Measurements from ENCODE around the gene RAD51B. TPM values are rescaled to one million over a fixed set of nuclear protein-coding genes. Genes with fewer than 3 reads are reported as not detected.

RAD51B gene
- total RNA-seq, 1 donor from 2014 or later = 16.7 TPM

DNA sequence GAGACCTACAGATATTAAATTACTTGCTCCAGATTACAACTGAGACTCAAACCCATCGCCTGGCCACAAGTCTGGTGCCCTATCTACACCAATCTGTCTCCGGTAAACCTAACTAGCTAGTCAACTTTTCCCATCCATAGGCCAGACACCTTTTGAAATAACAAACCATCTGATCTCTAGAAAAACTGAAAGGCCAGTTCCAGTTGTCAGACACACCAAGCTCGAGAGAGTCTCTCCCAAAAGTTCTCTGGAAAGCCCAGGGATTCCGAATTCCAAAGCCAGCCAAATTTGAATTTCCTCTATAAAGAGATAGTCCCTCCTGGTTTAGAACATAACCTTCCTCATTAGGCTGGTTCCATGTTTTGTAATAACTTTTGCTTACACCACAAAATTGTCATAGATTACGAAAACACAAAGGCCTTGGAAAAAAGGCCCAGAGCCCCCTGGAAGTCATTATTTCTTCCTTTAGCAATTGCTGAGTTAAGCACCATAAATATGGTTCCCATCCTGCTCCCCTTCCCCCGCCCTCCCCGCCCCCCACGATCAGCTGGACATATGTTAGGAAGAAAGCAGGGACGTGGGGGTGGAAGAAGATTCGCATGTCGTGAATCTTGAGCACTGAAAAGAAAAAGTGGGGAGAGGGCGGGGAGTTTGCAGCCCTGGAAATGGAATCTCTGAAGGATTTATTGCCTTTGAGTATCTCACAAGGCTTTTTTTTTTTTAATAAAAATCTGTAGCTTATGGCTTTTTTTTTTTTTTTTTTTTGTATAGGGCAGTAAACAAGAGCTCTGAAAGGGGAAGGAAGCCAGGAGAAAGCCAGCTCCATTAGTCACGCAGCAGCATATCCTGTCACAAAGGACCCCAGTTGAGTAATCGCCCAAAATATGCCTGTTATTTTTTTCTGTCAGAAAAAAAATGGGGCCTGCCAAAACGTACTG is 862.9 kb downstream of the RAD51B start:
- TF ChIP-seq, protein P1, sequence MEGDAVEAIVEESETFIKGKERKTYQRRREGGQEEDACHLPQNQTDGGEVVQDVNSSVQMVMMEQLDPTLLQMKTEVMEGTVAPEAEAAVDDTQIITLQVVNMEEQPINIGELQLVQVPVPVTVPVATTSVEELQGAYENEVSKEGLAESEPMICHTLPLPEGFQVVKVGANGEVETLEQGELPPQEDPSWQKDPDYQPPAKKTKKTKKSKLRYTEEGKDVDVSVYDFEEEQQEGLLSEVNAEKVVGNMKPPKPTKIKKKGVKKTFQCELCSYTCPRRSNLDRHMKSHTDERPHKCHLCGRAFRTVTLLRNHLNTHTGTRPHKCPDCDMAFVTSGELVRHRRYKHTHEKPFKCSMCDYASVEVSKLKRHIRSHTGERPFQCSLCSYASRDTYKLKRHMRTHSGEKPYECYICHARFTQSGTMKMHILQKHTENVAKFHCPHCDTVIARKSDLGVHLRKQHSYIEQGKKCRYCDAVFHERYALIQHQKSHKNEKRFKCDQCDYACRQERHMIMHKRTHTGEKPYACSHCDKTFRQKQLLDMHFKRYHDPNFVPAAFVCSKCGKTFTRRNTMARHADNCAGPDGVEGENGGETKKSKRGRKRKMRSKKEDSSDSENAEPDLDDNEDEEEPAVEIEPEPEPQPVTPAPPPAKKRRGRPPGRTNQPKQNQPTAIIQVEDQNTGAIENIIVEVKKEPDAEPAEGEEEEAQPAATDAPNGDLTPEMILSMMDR (conservative IDR thresholded peaks at IDR 0.05) = no peak
- Mint-ChIP-seq H3K36me3 (ENCODE audit: low read depth) (peaks cover 3% of the 10 kb centered on the region), H3K9me3 (peaks cover 2% of the 10 kb centered on the region), H3K27ac (ENCODE audit: unreplicated experiment) (peak overlapping the region; percentile 96), H3K27me3 (ENCODE audit: low read depth) (no peaks in the 10 kb centered on the region), H3K4me1 (peaks cover 68% of the 10 kb centered on the region), H3K4me3 (peak overlapping the region; percentile 58)
- no peak for DNase-seq (ENCODE audit: low read depth, low spot score)

DNA sequence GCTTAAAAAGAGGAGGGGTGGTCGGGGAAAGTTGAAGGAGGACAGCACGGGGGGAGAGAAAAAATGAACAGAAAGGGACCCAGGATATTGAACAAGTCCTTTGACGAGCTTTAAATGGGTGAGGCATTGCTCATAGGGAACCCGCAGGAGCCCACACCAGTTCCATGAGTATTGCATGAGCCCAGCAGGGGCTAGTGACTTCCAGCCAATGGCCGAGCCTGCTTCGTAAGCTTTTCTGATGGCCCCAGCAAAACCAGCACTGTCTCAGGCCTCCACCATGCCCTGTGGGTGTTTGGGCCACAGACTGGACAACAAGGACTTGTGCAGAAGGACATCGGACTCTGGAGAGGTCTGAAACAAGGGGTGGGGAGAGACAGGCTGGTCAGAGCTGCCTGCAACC is 863.7 kb downstream of the RAD51B start:
- Mint-ChIP-seq H3K27ac (ENCODE audit: unreplicated experiment) (peak overlapping the region; percentile 96), H3K36me3 (ENCODE audit: low read depth) (peaks cover 5% of the 10 kb centered on the region), H3K4me3 (peak overlapping the region; percentile 58), H3K4me1 (peaks cover 74% of the 10 kb centered on the region), H3K9me3 (peaks cover 2% of the 10 kb centered on the region), H3K27me3 (ENCODE audit: low read depth) (no peaks in the 10 kb centered on the region)
- TF ChIP-seq, protein P1 (conservative IDR thresholded peaks at IDR 0.05) = no peak
- no peak for DNase-seq (ENCODE audit: low read depth, low spot score)

DNA sequence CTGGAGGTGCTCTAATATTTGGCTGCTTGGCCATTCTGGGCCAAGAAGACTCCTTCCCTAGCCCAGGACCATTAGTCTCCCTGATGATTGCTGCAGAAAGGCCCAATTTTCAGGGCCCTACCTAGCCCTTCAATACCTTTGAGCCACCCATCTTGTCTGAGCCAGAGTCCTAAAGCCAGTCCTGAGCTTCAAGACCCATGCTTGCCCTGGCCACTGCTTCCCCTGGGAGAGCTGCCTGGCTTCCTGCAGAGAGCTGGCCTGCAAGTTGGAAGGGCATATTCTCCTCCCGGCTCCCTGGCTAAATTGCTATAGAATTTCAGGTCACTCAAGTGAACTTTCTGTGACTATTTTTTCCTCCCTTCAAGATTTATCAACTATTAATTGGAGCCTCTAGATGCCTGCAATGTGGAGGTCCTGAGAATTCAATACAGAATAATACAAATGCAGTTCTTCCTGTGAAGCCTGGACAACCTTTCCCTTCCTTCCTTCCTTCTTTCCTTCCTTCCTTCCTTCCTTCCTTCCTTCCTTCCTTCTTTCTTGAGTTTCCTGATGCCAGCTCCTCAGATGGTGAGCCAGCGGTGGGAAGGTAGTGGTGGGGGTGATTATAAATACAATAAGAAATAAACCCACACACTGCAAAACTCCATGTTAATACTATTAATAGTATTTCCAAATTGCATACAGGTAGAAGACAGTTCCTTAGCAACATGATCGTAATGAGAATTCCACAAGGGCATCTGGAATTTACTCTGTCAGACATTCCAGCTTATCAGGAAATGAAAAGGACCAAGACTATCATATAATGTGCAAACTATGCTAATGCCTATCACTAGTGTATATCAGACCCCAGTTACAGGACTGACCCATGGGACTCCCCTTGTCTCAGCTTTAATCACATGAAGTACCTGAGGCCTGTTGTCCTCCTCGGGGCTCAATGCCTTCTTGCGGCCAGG is 865.2 kb downstream of the RAD51B start:
- H3K4me3 Mint-ChIP-seq = no peak overlapping the region
- TF ChIP-seq, protein P1 (conservative IDR thresholded peaks at IDR 0.05) = no peak
- peak overlapping the region; percentile 21 for H3K27ac Mint-ChIP-seq (ENCODE audit: unreplicated experiment)
- H3K27me3 Mint-ChIP-seq (ENCODE audit: low read depth) = no peaks in the 10 kb centered on the region
- peaks cover under 1% of the 10 kb centered on the region for H3K9me3 Mint-ChIP-seq
- no peak for DNase-seq (ENCODE audit: low read depth, low spot score)
- H3K4me1 Mint-ChIP-seq = peaks cover 84% of the 10 kb centered on the region
- H3K36me3 Mint-ChIP-seq (ENCODE audit: low read depth) = peaks cover 5% of the 10 kb centered on the region

DNA sequence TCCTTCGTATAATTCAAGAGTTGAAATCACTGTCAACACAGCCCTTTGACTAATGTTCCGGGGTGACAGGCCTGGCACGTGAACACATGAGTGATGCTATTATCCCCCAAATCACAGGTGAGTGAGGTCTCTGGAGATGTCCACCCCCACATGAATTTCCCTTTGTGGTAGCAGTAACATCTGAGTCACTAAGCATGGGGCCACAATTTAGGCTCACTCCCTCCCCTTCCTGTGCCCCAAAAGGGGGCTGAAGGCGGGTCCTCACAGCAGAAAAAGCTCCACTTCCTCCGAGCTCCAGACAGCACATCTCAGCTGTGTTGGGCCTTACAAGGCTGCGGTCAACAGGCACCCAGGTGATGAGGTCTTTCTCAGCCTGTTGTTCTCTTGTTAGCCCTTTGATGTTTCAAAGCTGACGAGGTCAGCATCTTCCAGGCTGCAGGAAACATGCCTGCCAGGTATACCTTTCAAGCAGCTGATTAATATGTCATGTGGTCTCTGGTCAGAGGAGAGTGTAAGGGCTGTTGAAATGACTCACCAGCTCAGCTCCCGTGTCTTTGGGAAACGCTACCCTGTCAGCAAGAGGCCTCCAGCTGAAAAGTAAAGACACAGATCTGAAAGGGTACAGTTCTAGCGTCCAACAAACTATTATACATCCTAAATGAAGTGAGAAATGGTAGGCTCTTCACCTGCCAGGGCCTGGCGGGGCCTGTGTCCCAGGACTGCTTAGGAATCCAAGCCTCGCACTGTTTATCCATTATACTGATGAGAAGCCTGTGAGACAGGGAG is 866.0 kb downstream of the RAD51B start:
- no peak for DNase-seq (ENCODE audit: low read depth, low spot score)
- Mint-ChIP-seq H3K4me1 (peaks cover 92% of the 10 kb centered on the region), H3K27ac (ENCODE audit: unreplicated experiment) (peak overlapping the region; percentile 52), H3K27me3 (ENCODE audit: low read depth) (no peaks in the 10 kb centered on the region), H3K4me3 (no peak overlapping the region), H3K36me3 (ENCODE audit: low read depth) (peaks cover 5% of the 10 kb centered on the region), H3K9me3 (no peaks in the 10 kb centered on the region)
- TF ChIP-seq, protein P1 (conservative IDR thresholded peaks at IDR 0.05) = no peak

DNA sequence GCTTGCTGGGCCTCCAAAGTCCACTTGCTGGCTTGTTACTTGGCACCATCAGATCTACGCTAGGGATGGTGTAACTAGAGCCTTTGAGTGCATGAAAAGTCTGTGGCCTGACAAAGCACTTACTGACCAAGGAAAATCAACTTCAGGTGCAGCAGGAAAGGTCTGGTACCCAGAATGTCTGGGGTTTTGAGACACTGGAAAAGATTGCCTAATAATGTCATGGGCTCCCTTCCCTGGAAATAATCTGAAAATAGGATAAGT is 866.6 kb downstream of the RAD51B start:
- Mint-ChIP-seq H3K27ac (ENCODE audit: unreplicated experiment) (no peak overlapping the region), H3K27me3 (ENCODE audit: low read depth) (no peaks in the 10 kb centered on the region), H3K9me3 (no peaks in the 10 kb centered on the region), H3K4me1 (peaks cover 95% of the 10 kb centered on the region), H3K4me3 (no peak overlapping the region), H3K36me3 (ENCODE audit: low read depth) (peaks cover 3% of the 10 kb centered on the region)
- DNase-seq (ENCODE audit: low read depth, low spot score) = no peak
- TF ChIP-seq, protein P1 (conservative IDR thresholded peaks at IDR 0.05) = no peak
